H1 (cell line): ENCODE measurements around the gene ADAM12. TPM values are rescaled to one million over a fixed set of nuclear protein-coding genes. Genes with fewer than 3 reads are reported as not detected.

Source experiments
- CTCF ChIA-PET: fragments of 300-600 bp; sonication (Branson Sonifier 250); formaldehyde crosslinking; loops from one replicate; lab custom pipeline; 2021; ENCODE audit not compliant: partially characterized antibody; lab: Charles Lee
- POLR2A ChIA-PET: fragments of 300-600 bp; sonication (Branson Sonifier 250); formaldehyde crosslinking; loops from one replicate; lab custom pipeline; 2021; ENCODE audit warnings: inconsistent platforms; ENCODE audit not compliant: partially characterized antibody; lab: Charles Lee
- DNase-seq, 2 experiments: peaks; one replicate each; pipeline versions ENCODE4 v3.0.0 to v3.0.0-alpha.2; 2010 to 2022; ENCODE audit warnings: low spot score in 2 of 2, low read depth in 1 of 2, mixed read lengths in 1 of 2
- FAIRE-seq: peaks from 2 replicates; lab custom pipeline; 2011; peaks lifted over from hg19 to GRCh38; lab: Jason Lieb, UNC
- H2AFZ ChIP-seq: 2 replicates; pipeline ENCODE4 v1.8.1; 2012; ENCODE audit warnings: low read length, inconsistent platforms
- H2AK5ac ChIP-seq: 2 replicates; pipeline ENCODE4 v1.6.1; 2013; ENCODE audit warnings: low read depth, low read length
- H2BK120ac ChIP-seq: replicated peaks from 2 replicates; pipeline ENCODE3; 2013; ENCODE audit warnings: low read depth, low read length, inconsistent platforms
- H2BK12ac ChIP-seq: 2 replicates; pipeline ENCODE4 v1.6.1; 2013; ENCODE audit warnings: low read depth, low read length
- H2BK15ac ChIP-seq: 2 replicates; pipeline ENCODE4 v1.6.1; 2013; ENCODE audit warnings: low read length
- H2BK20ac ChIP-seq: 2 replicates; pipeline ENCODE4 v1.6.1; 2013; ENCODE audit warnings: low read length
- H2BK5ac ChIP-seq: 2 replicates; pipeline ENCODE4 v1.6.1; 2013; ENCODE audit warnings: low read depth, low read length
- H3K14ac ChIP-seq: 2 replicates; pipeline ENCODE4 v1.6.1; 2013; ENCODE audit warnings: inconsistent platforms; ENCODE audit not compliant: insufficient read length
- H3K18ac ChIP-seq: 2 replicates; pipeline ENCODE4 v1.6.1; 2013; ENCODE audit warnings: low read length; ENCODE audit errors: extremely low read depth
- H3K23ac ChIP-seq: 2 replicates; pipeline ENCODE4 v1.6.1; 2013; ENCODE audit warnings: inconsistent platforms; ENCODE audit not compliant: insufficient read length
- H3K23me2 ChIP-seq: 2 replicates; pipeline ENCODE4 v1.6.1; 2013; ENCODE audit warnings: low read depth, low read length
- H3K27ac ChIP-seq: 2 replicates; pipeline ENCODE4 v1.6.1; 2011; ENCODE audit warnings: low read depth, low read length, inconsistent platforms
- H3K27me3 ChIP-seq, 4 experiments: replicated peaks in 1 of 4; 1 replicate in 1 of 4; 2 replicates in 3 of 4; pipeline versions ENCODE4 v1.6.1 to v1.8.1; 2011 to 2013; ENCODE audit warnings: low read length in 3 of 4, mild to moderate bottlenecking in 3 of 4, inconsistent platforms in 2 of 4, mixed read lengths in 2 of 4, moderate library complexity in 1 of 4; ENCODE audit not compliant: control insufficient read depth in 3 of 4, insufficient read depth in 3 of 4; ENCODE audit errors: extremely low read depth in 1 of 4
- H3K36me3 ChIP-seq, 4 experiments: 2 replicates each; pipeline versions ENCODE4 v1.6.1 to v1.8.1; 2011 to 2013; ENCODE audit warnings: mild to moderate bottlenecking in 4 of 4, low read length in 3 of 4, moderate library complexity in 2 of 4, control low read depth in 1 of 4, inconsistent platforms in 1 of 4; ENCODE audit not compliant: insufficient read depth in 4 of 4, control insufficient read depth in 2 of 4
- H3K4ac ChIP-seq: replicated peaks from 2 replicates; pipeline ENCODE3; 2013; ENCODE audit warnings: low read length, low read depth, mixed read lengths, inconsistent platforms; ENCODE audit not compliant: insufficient read length
- H3K4me1 ChIP-seq, 4 experiments: replicated peaks in 1 of 4; 1 replicate in 1 of 4; 2 replicates in 3 of 4; pipeline versions ENCODE4 v1.6.1 to v1.8.1; 2011 to 2013; ENCODE audit warnings: low read length in 3 of 4, inconsistent platforms in 2 of 4, mixed read lengths in 1 of 4; ENCODE audit not compliant: insufficient read depth in 4 of 4, control insufficient read depth in 3 of 4
- H3K4me2 ChIP-seq, 2 experiments: 2 replicates each; pipeline versions ENCODE4 v1.6.1 to v1.8.1; 2011 to 2013; ENCODE audit warnings: low read depth in 2 of 2, low read length in 2 of 2, control low read depth in 1 of 2, inconsistent platforms in 1 of 2, mild to moderate bottlenecking in 1 of 2; ENCODE audit not compliant: insufficient read depth in 1 of 2
- H3K4me3 ChIP-seq, 4 experiments: fragments of 200-600, 300-600 bp in 1 of 4; sonication (generic), shearing (Covaris generic), sonication (Bioruptor Twin) in 1 of 4; 2 replicates each; pipeline versions ENCODE4 v1.5.1 to v1.8.1; 2011 to 2016; ENCODE audit warnings: low read length in 4 of 4, low read depth in 3 of 4, control low read depth in 2 of 4, inconsistent platforms in 2 of 4, mild to moderate bottlenecking in 2 of 4, mixed read lengths in 1 of 4, moderate library complexity in 1 of 4; ENCODE audit not compliant: insufficient read depth in 2 of 4; ENCODE audit errors: extremely low read depth in 1 of 4
- H3K56ac ChIP-seq: replicated peaks from 2 replicates; pipeline ENCODE3; 2013; ENCODE audit warnings: low read depth, mild to moderate bottlenecking, mixed read lengths, low read length, inconsistent platforms; ENCODE audit not compliant: insufficient read length
- H3K79me1 ChIP-seq: 2 replicates; pipeline ENCODE4 v1.6.1; 2013; ENCODE audit warnings: low read depth, low read length, control low read depth
- H3K79me2 ChIP-seq, 2 experiments: 2 replicates each; pipeline versions ENCODE4 v1.6.1 to v1.8.1; 2012 to 2013; ENCODE audit warnings: low read length in 2 of 2, mild to moderate bottlenecking in 2 of 2, inconsistent platforms in 1 of 2; ENCODE audit not compliant: insufficient read depth in 2 of 2, control insufficient read depth in 1 of 2
- H3K9ac ChIP-seq, 4 experiments: replicated peaks in 1 of 4; 1 replicate in 1 of 4; 2 replicates in 3 of 4; pipeline versions ENCODE4 v1.6.1 to v1.8.1; 2011 to 2013; ENCODE audit warnings: low read depth in 3 of 4, low read length in 3 of 4, control low read depth in 2 of 4, mild to moderate bottlenecking in 2 of 4, moderate library complexity in 2 of 4, inconsistent platforms in 1 of 4; ENCODE audit errors: extremely low read depth in 1 of 4
- H3K9me3 ChIP-seq, 2 experiments: 2 replicates each; pipeline versions ENCODE4 v1.6.1 to v1.8.1; 2012 to 2013; ENCODE audit warnings: mild to moderate bottlenecking in 2 of 2, moderate library complexity in 2 of 2, control low read depth in 1 of 2, inconsistent platforms in 1 of 2, low read depth in 1 of 2, low read length in 1 of 2, mixed read lengths in 1 of 2; ENCODE audit not compliant: insufficient read depth in 2 of 2
- H4K20me1 ChIP-seq, 2 experiments: replicated peaks in 1 of 2; 2 replicates each; pipeline versions ENCODE3 to v1.8.1; 2011 to 2013; ENCODE audit warnings: inconsistent platforms in 2 of 2, low read length in 2 of 2, mild to moderate bottlenecking in 1 of 2; ENCODE audit not compliant: insufficient read depth in 2 of 2, control insufficient read depth in 1 of 2
- H4K5ac ChIP-seq: 2 replicates; pipeline ENCODE4 v1.6.1; 2013; ENCODE audit warnings: low read length, low read depth, mixed read lengths, inconsistent platforms; ENCODE audit not compliant: insufficient read length
- H4K8ac ChIP-seq: 2 replicates; pipeline ENCODE4 v1.8.0; 2013; ENCODE audit warnings: mild to moderate bottlenecking, moderate library complexity, low read length, inconsistent platforms; ENCODE audit not compliant: insufficient read depth; ENCODE audit errors: extremely low read depth
- H4K91ac ChIP-seq: replicated peaks from 2 replicates; pipeline ENCODE3; 2013; ENCODE audit warnings: low read length, mixed read lengths, inconsistent platforms; ENCODE audit not compliant: insufficient read length
- ASH2L ChIP-seq: fragments of 200-600, 300-600 bp; sonication (generic); IDR thresholded peaks from one replicate; pipeline ENCODE4 v1.7.1; 2017; ENCODE audit warnings: low read length
- WGBS, 2 experiments: shearing (Covaris generic) in 1 of 2; methylation state at CpG; one replicate each; pipeline versions ENCODE4 v1.1.6 to v1.1.7; 2013 to 2015; ENCODE audit warnings: low lambda C conversion rate in 2 of 2, mixed read lengths in 2 of 2, inconsistent platforms in 1 of 2, low coverage in 1 of 2, missing lambda C conversion rate in 1 of 2; ENCODE audit not compliant: insufficient replicate concordance in 2 of 2, insufficient coverage in 1 of 2, insufficient read length in 1 of 2; ENCODE audit errors: extremely low coverage in 1 of 2, missing lambda C conversion rate in 1 of 2; 5-methylcytosine and 5-hydroxymethylcytosine counted together
- polyA plus RNA-seq, 7 experiments: library from polyadenylated mRNA; depleted of rRNA in 3 of 7; stranded (reverse) in 5 of 7; unstranded in 2 of 7; fragments of >200 nt in 5 of 7; fragments of 200-250 nt in 2 of 7; gene quantifications; 1 replicate in 5 of 7; 2 replicates in 1 of 7; 4 replicates in 1 of 7; pipeline versions ENCODE4 v1.2.1 to v1.2.3, GENCODE V29; 2011 to 2013; ENCODE audit warnings: missing spikeins in 2 of 7, mixed read lengths in 2 of 7
- total RNA-seq: library from RNA; stranded (reverse); fragmentation: NEBNext Ultra II Directional; extraction: Animal tissue kit (Norgen Biotek cat#: 25700); gene quantifications from 2 replicates; pipeline ENCODE4 v1.2.1, GENCODE V29; 2021

ADAM12 gene
- total and polyA plus RNA-seq, 2 of the 8 experiments (the other 6 are each of a cell fraction or from before 2014, with no cell fraction given): 0.07 to 0.17 TPM

DNA sequence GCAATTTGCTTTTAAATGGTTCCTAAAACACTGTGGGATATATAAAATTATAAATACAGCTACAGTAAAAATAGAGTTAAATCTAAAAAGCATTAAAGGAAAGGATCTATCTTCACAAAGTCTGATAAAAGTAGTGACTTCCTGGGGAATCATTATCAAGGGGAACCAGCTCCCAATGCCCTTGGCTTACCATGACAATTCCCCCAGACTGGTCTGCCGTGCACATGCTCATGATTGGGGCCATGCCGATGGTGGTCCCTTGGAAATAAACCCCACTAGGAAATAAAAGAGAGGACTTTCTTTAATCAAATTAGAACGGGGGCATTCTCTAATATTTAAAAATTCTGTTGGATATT, 290.1 kb downstream of the ADAM12 start:
- no peaks in the 10 kb centered on the region for H3K27me3 ChIP-seq
- no peak overlapping the region for H3K27ac ChIP-seq
- no peaks in the 10 kb centered on the region for H4K20me1 ChIP-seq
- POLR2A ChIA-PET: no interaction called here
- 95% methylated on average over 3 of the region's 3 CpGs; no CpG with 5 or more reads in 1 of the 2 experiments for WGBS, 2 experiments
- H2BK15ac ChIP-seq: no peak overlapping the region
- no peaks in the 10 kb centered on the region for H3K36me3 ChIP-seq
- TF ChIP-seq ASH2L: no peak
- H4K91ac ChIP-seq: no peak overlapping the region
- H3K79me1 ChIP-seq: no peaks in the 10 kb centered on the region
- H3K4me2 ChIP-seq: no peak overlapping the region
- H2AFZ ChIP-seq: no peak overlapping the region
- CTCF ChIA-PET: interaction anchor here (0.9 to 1.6 kb wide), 7 partner anchors 15 to 119 kb away, joined by 3 to 4 read pairs (median 3); no protein-coding TSS in a partner anchor
- no peak overlapping the region for H2BK12ac ChIP-seq
- no peak overlapping the region for H2BK5ac ChIP-seq
- no peak overlapping the region for H2BK20ac ChIP-seq
- no peak overlapping the region for H3K9ac ChIP-seq
- H2AK5ac ChIP-seq: no peak overlapping the region
- no peak for DNase-seq
- H3K9me3 ChIP-seq: no peaks in the 10 kb centered on the region
- no peak overlapping the region for H3K18ac ChIP-seq
- no peak overlapping the region for H4K5ac ChIP-seq
- no peaks in the 10 kb centered on the region for H3K4me1 ChIP-seq
- FAIRE-seq: no peak
- H3K23ac ChIP-seq: no peak overlapping the region
- H2BK120ac ChIP-seq: no peak overlapping the region
- no peak overlapping the region for H3K4me3 ChIP-seq
- H3K56ac ChIP-seq: no peak overlapping the region
- no peaks in the 10 kb centered on the region for H3K23me2 ChIP-seq
- no peak overlapping the region for H4K8ac ChIP-seq
- H3K4ac ChIP-seq: no peak overlapping the region
- H3K79me2 ChIP-seq: no peaks in the 10 kb centered on the region
- H3K14ac ChIP-seq: no peak overlapping the region
